HepG2 (cell line): ENCODE data around the gene BTBD1. TPM values are rescaled to one million over a fixed set of nuclear protein-coding genes. Genes with fewer than 3 reads are reported as not detected.

Experiments
- CEBPB ChIP-seq: IDR thresholded peaks from 2 replicates; pipeline ENCODE4 v1.6.1; 2011; ENCODE audit warnings: low read depth, low read length, improper control_type of control experiment, borderline replicate concordance
- ESRRA ChIP-seq: sonication (generic); formaldehyde crosslinking; IDR thresholded peaks from 2 replicates; pipeline ENCODE4 v1.5.1; 2020; ENCODE audit warnings: mild to moderate bottlenecking, low read depth, missing genetic modification reagents
- HMGA1 ChIP-seq: sonication (generic); formaldehyde crosslinking; conservative IDR thresholded peaks from 2 replicates; pipeline ENCODE4 v1.4.0; 2020; ENCODE audit warnings: missing genetic modification reagents
- HOXA5 ChIP-seq: sonication (generic); formaldehyde crosslinking; IDR thresholded peaks from 2 replicates; pipeline ENCODE4 v1.4.0; 2020; ENCODE audit warnings: missing genetic modification reagents
- KLF12 ChIP-seq: sonication (generic); formaldehyde crosslinking; IDR thresholded peaks from 2 replicates; pipeline ENCODE4 v1.4.0; 2020; ENCODE audit warnings: missing genetic modification reagents, borderline replicate concordance
- MEF2D ChIP-seq: sonication (generic); formaldehyde crosslinking; IDR thresholded peaks from 2 replicates; pipeline ENCODE4 v1.5.1; 2020; ENCODE audit warnings: mild to moderate bottlenecking, missing genetic modification reagents
- MEIS1 ChIP-seq: sonication (generic); formaldehyde crosslinking; IDR thresholded peaks from 2 replicates; pipeline ENCODE4 v1.9.0; 2021; ENCODE audit warnings: mild to moderate bottlenecking, missing genetic modification reagents, moderate library complexity, borderline replicate concordance
- MTA1 ChIP-seq: sonication (generic); formaldehyde crosslinking; IDR thresholded peaks from 2 replicates; pipeline ENCODE4 v1.4.0; 2020; ENCODE audit warnings: missing genetic modification reagents, mild to moderate bottlenecking, borderline replicate concordance
- SAFB2 ChIP-seq: sonication (generic); formaldehyde crosslinking; IDR thresholded peaks from 2 replicates; pipeline ENCODE4 v1.5.1; 2020; ENCODE audit warnings: missing genetic modification reagents, low read depth, mild to moderate bottlenecking, borderline replicate concordance
- SIN3B ChIP-seq: fragments of 150-350 bp; IDR thresholded peaks from 2 replicates; pipeline ENCODE4 v1.6.1; 2014; ENCODE audit warnings: low read length
- SRSF4 ChIP-seq: fragments of 200-400 bp; formaldehyde crosslinking; IDR thresholded peaks from one replicate; pipeline ENCODE4 v1.6.1; 2018; ENCODE audit warnings: mild to moderate bottlenecking, low read depth, low read length, moderate library complexity; ENCODE audit not compliant: poor library complexity, severe bottlenecking
- SSRP1 ChIP-seq: IDR thresholded peaks from 2 replicates; pipeline ENCODE4 v1.6.1; 2016; ENCODE audit warnings: control low read depth
- THYN1 ChIP-seq: sonication (generic); formaldehyde crosslinking; IDR thresholded peaks from 2 replicates; pipeline ENCODE4 v1.8.1; 2023; ENCODE audit warnings: low read depth, mild to moderate bottlenecking, moderate library complexity, missing genetic modification reagents, borderline replicate concordance
- ZC3H4 ChIP-seq: sonication (generic); formaldehyde crosslinking; IDR thresholded peaks from 2 replicates; pipeline ENCODE4 v1.4.0; 2020; ENCODE audit warnings: missing genetic modification reagents, borderline replicate concordance
- ZFP1 ChIP-seq: IDR thresholded peaks from 2 replicates; pipeline ENCODE4 v1.6.1; 2016
- ZNF274 ChIP-seq: sonication (generic); formaldehyde crosslinking; IDR thresholded peaks from 2 replicates; pipeline ENCODE4 v1.5.1; 2020; ENCODE audit warnings: mild to moderate bottlenecking, missing genetic modification reagents
- ZNF777 ChIP-seq: sonication (generic); formaldehyde crosslinking; IDR thresholded peaks from 2 replicates; pipeline ENCODE4 v1.4.0; 2020; ENCODE audit warnings: missing genetic modification reagents
- ZNF883 ChIP-seq: sonication (generic); formaldehyde crosslinking; IDR thresholded peaks from 2 replicates; pipeline ENCODE4 v1.5.1; 2020; ENCODE audit warnings: mild to moderate bottlenecking, missing genetic modification reagents; ENCODE audit errors: not compliant biosample characterization
- ZSCAN29 ChIP-seq: sonication (generic); formaldehyde crosslinking; conservative IDR thresholded peaks from 2 replicates; pipeline ENCODE4 v1.4.0; 2020; ENCODE audit warnings: mild to moderate bottlenecking, missing genetic modification reagents
- polyA plus RNA-seq, 8 experiments: library from polyadenylated mRNA; depleted of rRNA in 3 of 8; stranded (reverse) in 7 of 8; unstranded in 1 of 8; fragments of >200 nt; fragmentation: Illumina TruSeq in 4 of 8; extraction: Trizol in 4 of 8; gene quantifications; 2 replicates each; pipeline versions ENCODE4 v1.2.1 to v1.2.3, GENCODE V29; 2011 to 2016; ENCODE audit warnings: low read depth in 4 of 8, missing spikeins in 1 of 8, mixed read lengths in 1 of 8; ENCODE audit not compliant: insufficient read depth in 1 of 8
- total RNA-seq, 5 experiments: library from RNA; depleted of rRNA; stranded (reverse); fragments of >200 nt; fragmentation: Illumina TruSeq; extraction: Trizol; gene quantifications; 2 replicates each; pipeline ENCODE4 v1.2.3, GENCODE V29; 2016; ENCODE audit warnings: low read depth in 1 of 5
- TF ChIP-seq, protein P1 (sequence below): sonication (generic); formaldehyde crosslinking; IDR thresholded peaks from 2 replicates; pipeline ENCODE4 v1.5.1; 2020; ENCODE audit warnings: mild to moderate bottlenecking, missing genetic modification reagents, borderline replicate concordance
- TF ChIP-seq, protein P2 (sequence below): sonication (generic); formaldehyde crosslinking; IDR thresholded peaks from 2 replicates; pipeline ENCODE4 v1.8.0; 2022; ENCODE audit warnings: missing genetic modification reagents, mild to moderate bottlenecking, inconsistent platforms, borderline replicate concordance
- TF ChIP-seq, protein P3 (sequence below): sonication (generic); formaldehyde crosslinking; IDR thresholded peaks from 2 replicates; pipeline ENCODE4 v1.4.0; 2020; ENCODE audit warnings: missing genetic modification reagents, mild to moderate bottlenecking, borderline replicate concordance

The BTBD1 gene
- total and polyA plus RNA-seq, 2 of the 13 experiments (the other 11 are each of a cell fraction or from before 2014, with no cell fraction given): 32.1 to 53.9 TPM

DNA sequence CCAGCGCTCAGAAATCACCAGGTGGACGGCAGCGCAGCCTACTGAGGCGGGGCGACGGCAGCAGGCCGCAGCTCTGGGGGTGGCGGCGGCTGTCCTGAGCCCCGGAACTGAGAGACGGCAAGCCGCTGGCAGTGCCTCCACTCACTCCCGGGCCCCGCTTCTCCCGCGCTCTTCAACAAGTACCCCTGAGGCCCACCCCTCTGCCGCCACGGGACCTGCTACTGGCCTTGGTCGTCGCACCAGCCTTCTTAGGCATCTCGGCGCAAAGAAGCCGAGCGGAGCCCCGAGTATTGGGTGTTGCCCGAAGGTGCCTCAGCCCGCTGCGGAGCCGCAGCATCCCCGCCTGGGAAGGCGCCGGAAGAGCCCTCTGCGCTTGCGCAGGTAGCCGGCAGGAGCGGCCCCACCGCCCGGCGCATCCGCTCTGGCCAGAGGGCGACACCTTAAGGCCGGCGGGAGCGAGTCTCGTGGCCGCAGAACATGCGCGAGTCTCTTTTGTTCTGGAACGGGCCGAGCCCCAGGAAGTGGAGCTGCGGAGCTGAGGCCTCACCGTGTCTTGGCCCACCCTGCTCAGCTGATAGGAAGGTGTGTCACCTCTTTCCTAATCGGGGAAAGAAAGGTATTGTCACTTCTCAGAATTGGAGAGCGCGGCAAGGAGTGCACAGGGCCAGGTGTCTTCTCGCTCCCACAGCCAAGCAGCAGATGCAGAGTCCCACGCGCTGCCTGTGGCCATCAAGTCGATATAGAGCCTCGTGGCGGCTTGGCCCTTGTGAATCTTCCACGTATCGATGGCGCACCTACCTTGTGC lies 55.6 kb downstream of the BTBD1 start, which contains the start of gene C15orf40 (continued):
- no peak for TF ChIP-seq ESRRA (CRISPR knock-in tag)
- TF ChIP-seq ZC3H4: no peak
- no peak; the same call in 1 of the 2 replicates for TF ChIP-seq ZNF274 (CRISPR knock-in tag)
- no peak for TF ChIP-seq MTA1 (CRISPR knock-in tag)
- TF ChIP-seq, protein P1, sequence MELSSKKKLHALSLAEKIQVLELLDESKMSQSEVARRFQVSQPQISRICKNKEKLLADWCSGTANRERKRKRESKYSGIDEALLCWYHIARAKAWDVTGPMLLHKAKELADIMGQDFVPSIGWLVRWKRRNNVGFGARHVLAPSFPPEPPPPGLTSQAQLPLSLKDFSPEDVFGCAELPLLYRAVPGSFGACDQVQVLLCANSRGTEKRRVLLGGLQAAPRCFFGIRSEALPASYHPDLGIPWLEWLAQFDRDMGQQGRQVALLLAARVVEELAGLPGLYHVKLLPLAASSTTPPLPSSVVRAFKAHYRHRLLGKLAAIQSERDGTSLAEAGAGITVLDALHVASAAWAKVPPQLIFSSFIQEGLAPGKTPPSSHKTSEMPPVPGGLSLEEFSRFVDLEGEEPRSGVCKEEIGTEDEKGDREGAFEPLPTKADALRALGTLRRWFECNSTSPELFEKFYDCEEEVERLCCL: no peak
- peak; percentile 93 for TF ChIP-seq MEF2D
- TF ChIP-seq ZSCAN29 (CRISPR knock-in tag): no peak
- TF ChIP-seq HMGA1 (CRISPR knock-in tag): no peak
- TF ChIP-seq SRSF4: no peak
- TF ChIP-seq THYN1 (CRISPR knock-in tag): no peak
- TF ChIP-seq CEBPB: no peak
- no peak for TF ChIP-seq SSRP1
- TF ChIP-seq SAFB2 (CRISPR knock-in tag): no peak
- TF ChIP-seq, protein P2, sequence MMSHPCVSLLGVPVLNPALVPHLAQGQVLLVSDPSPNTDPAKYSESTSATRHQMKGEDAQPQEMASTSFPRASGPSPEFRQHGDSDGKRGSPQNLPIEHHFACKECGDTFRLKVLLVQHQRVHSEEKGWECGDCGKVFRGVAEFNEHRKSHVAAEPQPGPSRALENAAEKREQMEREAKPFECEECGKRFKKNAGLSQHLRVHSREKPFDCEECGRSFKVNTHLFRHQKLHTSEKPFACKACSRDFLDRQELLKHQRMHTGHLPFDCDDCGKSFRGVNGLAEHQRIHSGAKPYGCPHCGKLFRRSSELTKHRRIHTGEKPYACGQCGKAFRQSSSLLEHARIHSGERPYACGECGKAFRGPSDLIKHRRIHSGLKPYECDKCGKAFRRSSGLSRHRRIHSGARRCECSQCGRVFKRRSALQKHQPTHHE: no peak; the same call in 1 of the 2 replicates
- no peak; the same call in 1 of the 2 replicates for TF ChIP-seq MEIS1
- TF ChIP-seq ZFP1: no peak
- 0 out of 2 replicates have a peak, but pooled peaks have one; percentile 31 for TF ChIP-seq KLF12
- peak; percentile 46; the same call in 1 of the 2 replicates for TF ChIP-seq SIN3B
- peak; percentile 95 for TF ChIP-seq HOXA5
- TF ChIP-seq ZNF777 (CRISPR knock-in tag): peak; percentile 34; the same call in 1 of the 2 replicates
- TF ChIP-seq ZNF883: peak; percentile 89
- TF ChIP-seq, protein P3, sequence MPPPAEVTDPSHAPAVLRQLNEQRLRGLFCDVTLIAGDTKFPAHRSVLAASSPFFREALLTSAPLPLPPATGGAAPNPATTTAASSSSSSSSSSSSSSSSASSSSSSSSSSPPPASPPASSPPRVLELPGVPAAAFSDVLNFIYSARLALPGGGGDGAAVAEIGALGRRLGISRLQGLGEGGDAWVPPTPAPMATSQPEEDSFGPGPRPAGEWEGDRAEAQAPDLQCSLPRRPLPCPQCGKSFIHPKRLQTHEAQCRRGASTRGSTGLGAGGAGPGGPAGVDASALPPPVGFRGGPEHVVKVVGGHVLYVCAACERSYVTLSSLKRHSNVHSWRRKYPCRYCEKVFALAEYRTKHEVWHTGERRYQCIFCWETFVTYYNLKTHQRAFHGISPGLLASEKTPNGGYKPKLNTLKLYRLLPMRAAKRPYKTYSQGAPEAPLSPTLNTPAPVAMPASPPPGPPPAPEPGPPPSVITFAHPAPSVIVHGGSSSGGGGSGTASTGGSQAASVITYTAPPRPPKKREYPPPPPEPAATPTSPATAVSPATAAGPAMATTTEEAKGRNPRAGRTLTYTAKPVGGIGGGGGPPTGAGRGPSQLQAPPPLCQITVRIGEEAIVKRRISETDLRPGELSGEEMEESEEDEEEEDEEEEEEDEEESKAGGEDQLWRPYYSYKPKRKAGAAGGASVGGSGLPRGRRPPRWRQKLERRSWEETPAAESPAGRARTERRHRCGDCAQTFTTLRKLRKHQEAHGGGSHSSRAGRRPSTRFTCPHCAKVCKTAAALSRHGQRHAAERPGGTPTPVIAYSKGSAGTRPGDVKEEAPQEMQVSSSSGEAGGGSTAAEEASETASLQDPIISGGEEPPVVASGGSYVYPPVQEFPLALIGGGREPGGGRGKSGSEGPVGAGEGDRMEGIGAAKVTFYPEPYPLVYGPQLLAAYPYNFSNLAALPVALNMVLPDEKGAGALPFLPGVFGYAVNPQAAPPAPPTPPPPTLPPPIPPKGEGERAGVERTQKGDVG: peak; percentile 97
